ENCODE data around the gene SIRPB2.

- no peak for TF ChIP-seq CTCF (IDR thresholded peaks at IDR 0.05)
- TF ChIP-seq POLR2A (IDR thresholded peaks at IDR 0.05), result no peak
Observed at GRCh38 chr20:1426231-1426849, 64.9 kb downstream of the SIRPB2 start.

Measured in tibial nerve (tissue), 3 donors.